ELF-1 (cell line): ENCODE measurements around the gene GPR146.
"Not testable (repeated sequence)": the region's sequence is repeated elsewhere in the genome, so short reads cannot be mapped to it uniquely, and the experiment has no call there.

Experiments
- DNase-seq: peaks from one replicate; pipeline ENCODE4 v3.0.0-alpha.2; 2016; ENCODE audit warnings: low read depth, low spot score

Gene GPR146

DNA sequence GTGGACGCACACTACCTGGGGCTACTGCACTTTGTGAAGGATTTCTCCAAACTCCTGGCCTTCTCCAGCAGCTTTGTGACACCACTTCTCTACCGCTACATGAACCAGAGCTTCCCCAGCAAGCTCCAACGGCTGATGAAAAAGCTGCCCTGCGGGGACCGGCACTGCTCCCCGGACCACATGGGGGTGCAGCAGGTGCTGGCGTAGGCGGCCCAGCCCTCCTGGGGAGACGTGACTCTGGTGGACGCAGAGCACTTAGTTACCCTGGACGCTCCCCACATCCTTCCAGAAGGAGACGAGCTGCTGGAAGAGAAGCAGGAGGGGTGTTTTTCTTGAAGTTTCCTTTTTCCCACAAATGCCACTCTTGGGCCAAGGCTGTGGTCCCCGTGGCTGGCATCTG is 14.0 kb downstream of the GPR146 start:
- no peak for DNase-seq

DNA sequence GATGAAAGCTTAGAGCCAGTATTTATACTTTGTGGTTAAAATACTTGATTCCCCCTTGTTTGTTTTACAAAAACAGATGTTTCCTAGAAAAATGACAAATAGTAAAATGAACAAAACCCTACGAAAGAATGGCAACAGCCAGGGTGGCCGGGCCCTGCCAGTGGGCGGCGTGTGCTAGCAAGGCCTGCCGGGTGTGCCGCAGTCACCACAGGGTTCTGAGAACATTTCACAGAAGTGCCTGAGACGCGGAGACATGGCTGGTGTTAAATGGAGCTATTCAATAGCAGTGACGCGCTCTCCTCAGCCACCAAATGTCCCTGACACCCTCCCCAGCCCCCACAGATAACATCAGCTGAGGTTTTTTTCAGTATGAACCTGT is 14.5 kb downstream of the GPR146 start:
- no peak for DNase-seq

DNA sequence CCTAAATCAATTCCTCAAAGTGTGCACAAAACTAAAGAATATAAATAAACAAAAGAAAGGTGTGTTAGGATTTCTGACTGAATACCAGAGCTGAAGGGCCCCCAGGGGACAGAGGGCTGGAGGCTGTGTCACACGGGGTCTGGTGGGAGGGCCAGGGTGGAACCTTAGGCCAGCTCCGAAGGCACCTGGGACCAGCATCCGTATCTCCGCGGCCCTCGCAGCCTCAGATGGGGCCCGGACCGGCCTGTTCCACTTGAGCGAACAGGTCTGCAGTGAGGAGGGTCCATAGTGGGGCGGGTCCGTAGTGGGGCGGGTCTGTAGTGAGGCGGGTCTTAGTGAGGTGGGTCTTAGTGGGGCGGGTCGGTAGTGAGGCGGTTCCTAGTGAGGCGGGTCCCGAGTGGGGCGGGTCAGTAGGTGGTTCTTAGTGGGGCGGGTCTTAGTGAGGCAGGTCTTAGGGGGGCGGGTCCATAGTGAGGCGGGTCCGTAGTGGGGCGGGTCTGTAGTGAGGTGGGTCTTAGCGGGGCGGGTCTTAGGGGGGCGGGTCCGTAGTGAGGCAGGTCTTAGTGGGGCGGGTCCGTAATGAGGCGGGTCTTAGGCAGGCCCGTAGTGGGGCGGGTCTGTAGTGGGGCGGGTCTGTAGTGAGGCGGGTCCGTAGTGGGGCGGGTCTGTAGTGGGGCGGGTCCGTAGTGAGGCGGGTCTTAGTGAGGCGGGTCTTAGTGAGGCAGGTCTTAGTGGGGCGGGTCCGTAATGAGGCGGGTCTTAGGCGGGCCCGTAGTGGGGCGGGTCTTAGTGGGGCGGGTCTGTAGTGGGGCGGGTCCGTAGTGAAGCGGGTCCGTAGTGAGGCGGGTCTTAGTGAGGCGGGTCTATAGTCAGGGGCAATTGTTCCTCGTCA is 15.1 kb downstream of the GPR146 start:
- DNase-seq = peak; percentile 89

DNA sequence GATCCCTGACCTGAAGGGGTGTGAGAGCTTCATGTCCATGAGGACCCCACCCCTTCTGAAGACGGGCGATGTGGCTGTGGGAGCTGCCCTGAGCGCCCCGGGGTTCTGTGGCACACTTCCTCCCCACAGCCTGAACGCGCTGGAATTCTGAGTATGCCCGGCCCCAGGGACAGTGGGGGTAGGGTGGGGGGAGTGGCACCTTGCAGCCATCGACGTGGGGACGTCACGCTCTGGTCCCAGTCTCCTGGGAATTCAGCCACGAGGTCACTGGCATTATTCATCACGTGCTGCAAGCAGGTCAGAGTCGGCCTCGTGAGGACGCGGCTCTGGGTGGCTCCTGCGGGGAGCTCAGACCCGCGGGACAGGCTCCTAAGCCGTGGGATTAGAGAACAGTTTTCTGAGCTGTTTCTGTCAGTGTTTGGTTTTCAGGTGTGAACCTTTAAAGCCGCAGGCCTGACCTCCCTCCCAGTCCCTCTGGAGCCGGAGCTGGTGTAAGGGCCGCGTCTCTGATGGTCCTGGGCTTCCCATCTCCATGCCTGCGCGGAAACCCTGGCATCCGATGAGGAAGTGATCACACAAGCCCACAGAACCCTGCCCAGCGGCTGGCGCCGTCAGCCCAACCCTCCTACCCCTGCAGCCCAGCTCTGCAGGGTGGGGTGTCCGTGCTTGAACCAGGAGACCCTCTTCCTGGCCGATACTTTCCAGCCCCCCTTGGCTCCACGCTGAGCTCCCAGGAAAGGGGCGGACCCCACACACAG is 16.1 kb downstream of the GPR146 start:
- peak; percentile 59 for DNase-seq

DNA sequence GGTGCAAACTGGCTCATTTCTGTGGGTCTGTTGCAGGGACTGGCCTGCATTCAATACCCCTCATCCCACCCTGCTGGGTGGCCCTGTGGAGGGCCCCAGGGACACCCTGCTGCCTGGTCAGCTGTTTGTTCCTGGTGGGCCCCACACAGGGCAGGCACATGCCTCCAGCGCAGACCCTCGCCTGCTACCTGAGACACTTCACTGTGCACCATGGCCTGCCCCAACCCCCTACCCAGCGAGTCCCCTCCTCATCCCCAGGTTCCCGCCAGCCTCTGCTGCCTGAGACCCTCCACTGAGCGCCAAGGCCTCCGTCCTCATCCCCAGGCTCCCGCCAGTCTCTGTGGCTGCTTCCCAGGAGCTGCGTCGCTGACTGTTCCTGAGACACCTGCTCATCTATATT is 16.8 kb downstream of the GPR146 start:
- no peak for DNase-seq

DNA sequence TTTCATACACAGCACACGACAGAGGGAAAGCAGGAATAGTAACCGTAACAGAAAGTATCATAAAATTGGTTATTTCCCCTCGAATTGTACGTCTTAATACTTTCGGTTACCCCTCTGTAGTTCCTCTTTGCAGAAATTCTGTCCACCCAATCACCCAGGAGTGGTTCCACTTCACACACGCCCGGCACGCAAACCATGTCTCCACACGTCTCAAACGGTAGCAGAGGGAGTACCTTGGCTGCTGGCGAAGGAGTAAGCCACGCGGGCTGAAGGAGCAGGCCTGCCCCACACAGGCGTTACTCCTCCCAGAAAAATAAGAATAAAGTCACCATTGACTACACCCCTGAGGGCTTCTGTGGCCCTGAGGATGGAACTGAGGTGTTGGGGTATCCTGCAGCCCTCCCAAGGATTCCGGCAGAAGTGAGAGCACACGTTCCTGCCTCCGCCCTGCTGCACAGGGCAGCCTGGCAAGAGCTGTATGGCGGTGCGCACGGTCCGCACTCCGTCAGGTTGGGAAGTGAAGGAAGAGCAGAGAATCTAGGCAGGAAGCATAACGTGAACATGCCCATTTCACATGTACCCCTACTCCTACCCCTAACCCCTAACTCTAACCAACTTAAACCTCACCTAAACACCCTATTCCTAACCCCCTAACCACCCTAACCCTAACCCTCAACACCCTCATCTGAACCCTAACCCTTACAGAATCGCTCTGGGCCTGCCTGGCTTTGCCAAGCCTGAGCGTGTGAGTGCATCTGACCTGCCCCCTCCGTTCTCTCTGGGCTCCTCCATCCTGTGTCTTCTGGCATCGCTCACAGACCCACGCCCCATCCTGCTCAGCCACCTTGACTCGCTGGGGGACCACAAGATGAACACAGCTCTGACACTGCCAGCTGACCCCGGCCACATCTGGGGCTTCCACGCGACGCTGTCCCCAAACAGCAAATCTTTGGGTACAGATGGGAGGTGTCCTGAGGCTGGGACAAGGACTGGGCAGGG is 18.2 kb downstream of the GPR146 start:
- DNase-seq = no peak

DNA sequence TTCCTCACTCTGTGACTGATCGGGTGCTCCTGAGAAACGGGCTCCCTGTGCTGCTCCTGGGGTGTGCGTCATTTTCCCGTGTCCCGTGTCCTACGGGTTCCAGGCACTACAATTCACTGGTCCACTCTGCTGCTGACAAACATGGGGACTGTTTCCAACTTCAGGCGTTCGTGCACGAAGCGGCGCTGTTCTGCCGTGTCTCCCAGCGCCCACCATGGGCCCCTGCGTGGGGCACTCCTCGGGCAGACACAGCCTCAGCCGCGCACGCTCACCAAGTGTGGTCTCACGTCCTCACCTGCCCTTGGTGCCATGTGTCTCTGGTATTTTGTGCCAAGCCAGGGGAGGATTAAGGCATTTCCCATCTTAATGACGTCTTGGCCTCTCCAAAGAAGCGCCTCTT is 19.0 kb downstream of the GPR146 start:
- no peak for DNase-seq

DNA sequence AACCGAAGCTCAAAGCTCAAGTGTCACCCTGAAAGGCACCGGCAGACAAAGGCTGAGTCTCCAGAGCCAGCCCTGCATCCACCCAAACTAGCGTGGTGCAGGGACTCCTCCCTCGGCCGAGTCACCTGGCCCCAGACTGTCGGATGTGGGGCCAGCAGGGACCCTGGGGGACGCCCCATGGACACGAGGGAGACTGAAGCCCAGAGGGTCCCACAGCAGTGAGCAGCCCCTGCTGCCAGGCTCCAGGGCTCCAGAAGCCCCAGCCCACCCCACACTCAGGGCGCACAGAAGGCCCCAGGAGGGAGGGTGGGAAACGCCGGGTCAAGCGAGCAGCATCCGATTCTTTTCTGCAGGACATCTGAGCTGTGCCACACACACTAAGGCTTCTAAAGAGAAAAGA is 20.2 kb downstream of the GPR146 start:
- DNase-seq = no peak

DNA sequence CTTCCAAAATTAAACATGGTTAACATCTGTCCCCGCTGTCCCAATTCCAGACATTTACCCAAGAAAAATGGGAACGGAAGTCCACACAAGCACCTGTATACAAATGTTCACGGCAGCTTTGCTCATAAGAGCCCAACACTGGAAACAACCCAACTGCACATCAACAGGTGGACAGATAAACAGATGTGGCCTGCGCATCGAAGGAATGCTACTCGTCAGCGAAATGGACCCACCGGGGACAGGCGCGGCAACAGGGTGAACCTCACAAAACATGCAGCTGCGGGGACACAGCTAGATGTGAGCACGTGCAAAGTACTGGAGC is 20.9 kb downstream of the GPR146 start:
- no peak for DNase-seq

DNA sequence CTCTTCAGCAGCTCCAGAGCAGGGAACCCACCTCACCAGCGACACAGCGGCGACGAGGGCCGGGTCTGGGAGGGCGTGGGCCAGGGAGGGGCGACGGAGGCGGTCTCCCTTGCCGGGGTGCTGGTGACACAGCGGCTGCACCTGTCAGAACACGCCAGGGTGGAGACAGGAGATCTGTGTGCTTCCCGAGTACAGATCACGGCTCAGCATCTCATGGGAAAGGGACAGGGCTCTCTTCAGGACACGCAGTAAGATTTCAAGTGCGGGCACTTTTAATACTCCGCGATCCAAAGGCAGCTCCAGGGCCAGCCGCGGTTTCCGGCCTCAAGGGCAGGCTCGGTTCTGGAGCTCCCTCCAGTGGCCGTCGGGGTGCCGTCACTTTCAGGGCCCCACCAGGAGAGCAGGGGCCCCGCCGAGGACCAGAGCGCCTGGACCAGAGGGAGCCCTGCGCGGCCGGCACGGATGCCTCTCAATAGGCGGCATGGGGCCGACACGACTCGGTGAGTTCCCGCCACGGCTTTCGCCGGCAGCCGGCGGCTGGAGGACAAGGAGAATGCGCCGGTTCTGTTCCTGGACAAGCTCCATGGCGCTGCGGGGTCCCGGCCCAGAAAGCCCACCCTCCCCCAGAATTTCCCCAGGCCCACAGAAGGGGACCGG is 21.4 kb downstream of the GPR146 start:
- peak; percentile 90 for DNase-seq

DNA sequence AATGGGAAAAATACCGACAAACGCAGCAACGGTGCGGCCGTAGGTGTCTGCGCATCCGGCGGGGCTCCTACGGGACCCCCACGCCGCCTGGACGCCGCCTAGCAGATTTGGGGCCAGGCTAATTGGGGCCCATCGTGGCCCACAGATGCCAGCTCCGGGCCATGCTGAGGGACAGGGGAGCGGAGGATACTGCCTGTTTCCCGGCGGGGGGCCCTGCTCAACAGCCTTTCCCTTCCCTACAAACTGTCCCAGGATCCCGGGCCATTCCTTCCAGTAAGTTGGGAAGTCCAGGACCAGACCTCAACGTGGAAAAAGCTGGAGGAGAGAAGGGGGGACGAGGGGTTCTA is 21.9 kb downstream of the GPR146 start:
- no peak for DNase-seq

DNA sequence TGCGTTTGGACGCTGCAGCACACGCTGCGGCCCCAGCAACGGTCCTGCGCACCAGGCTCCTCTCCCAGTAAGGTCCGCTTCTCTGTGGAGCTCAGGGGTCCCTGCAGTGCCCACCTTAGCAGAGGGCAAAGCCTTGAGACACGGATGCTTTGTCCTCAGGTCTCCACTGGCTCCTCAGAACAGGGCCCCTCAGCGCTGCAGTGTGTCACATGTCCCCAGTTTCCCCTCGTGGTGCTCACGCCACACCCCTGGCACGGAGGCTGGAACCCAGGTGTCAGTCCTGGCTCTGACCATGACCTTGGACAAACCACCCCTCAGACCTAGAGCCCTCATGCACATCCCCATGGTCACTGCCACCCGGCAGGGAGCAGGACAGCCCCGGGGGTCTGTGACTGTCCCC is 23.7 kb downstream of the GPR146 start:
- no peak for DNase-seq

DNA sequence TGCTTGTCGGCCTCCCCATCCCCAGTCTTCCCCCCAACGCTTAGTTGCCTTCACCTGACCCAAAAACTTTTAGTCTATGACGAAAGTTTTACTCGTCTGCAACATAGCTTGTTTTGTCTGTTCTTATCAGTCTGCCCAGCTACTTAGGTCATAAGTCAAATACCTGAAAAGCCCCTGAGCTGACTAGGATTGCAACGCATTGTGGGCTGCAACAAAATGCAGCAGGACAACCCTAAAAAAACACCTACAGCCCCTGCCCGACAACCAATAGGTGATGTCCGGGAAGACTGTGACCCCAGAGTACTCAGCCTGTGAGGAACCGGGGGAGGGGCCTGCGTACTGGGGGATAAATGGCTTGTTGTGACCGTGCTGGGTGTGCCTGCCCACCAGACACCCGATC is 24.3 kb downstream of the GPR146 start:
- no peak for DNase-seq

DNA sequence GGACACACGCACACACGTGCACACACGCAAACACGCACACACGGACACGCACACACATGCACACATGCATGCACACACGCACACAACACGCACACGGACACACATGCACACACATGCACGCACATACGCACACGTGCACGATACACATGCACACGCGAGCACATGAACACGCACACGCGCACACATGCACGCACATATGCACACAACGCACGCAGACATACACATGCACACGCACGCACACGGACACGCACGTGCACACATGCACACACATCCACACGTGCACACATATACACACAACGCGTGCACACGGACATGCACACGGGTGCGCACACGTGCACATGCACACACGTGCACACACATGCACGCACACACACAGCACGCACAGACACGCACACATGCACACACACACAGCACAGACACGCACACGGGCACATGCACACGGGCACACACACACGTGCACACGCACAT is 26.2 kb downstream of the GPR146 start:
- DNase-seq = no peak

DNA sequence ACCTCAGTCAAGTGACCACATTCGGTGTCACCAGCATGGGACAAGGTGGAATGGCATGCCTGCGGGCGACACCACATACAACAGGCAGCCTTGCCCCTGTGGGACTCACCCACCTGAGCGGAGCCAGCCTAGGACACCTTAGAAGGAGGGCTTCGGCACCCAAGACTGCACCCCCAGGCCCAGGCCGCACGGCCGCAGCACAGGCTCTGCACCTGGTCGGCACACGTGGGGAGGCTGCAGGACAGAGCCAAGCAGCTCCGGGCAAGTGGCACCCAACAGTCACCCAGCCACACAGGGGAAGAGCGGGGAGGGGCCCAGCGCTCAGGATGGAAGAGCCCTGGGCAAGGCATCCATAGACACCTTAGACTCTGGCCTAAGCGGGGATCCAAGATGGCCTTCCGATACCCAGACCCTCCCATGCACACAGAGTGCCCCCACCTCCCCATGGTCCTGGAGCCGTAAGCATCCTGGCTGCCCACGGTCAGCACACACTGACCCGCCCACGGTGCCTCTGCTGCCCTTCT is 27.4 kb downstream of the GPR146 start:
- no peak for DNase-seq

DNA sequence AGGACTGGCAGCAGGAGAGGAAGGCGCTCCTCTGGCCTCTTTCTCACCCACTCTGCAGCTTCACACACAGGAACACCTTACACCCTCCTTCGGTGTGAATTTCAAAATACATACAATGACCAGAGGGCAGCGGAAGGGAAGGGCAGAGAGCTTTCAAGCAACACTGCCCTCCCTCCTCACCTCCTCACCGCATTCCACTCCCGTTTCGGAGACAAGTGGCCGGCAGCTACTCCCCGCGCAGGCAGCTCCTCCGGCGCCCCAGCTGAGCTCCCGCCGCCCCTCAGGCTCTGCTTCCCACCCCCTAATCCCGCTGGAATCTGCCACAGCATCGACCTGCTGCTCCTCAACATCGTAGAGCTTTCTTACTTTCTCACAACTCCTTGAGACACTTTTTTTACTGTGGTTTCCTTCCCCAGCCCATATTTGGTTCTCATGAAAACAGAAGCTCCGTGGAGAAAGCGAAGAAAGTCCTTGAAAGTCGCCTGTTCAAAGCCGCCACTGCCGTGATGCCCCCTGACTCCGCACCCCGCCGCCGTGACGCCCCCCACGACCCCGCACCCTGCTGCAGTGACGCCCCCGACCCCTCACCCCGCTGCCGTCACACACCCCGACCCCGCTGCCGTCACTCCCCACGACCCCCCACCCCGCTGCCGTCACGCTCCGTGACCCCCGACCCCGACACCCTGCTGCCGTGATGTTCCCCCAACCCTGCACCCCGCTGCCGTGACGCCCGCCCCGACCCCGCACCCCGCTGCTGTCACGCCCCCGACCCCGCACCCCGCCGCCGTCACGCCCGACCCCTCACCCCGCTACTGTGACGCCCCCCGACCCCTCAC is 29.0 kb downstream of the GPR146 start:
- peak; percentile 54 for DNase-seq

DNA sequence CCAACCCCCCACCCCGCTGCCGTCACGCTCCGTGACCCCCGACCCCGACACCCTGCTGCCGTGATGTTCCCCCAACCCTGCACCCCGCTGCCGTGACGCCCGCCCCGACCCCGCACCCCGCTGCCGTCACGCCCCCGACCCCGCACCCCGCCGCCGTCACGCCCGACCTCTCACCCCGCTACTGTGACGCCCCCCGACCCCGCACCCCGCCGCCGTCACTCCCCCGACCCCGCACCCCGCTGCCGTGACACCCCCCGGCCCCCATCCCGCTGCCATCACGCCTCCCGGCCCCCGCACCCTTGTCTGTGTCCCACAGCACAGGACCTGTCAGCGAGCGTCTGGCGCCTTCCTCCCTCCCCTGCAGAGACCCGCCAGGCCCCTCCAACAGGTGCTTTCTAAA is 29.7 kb downstream of the GPR146 start:
- DNase-seq = not testable (repeated sequence)

DNA sequence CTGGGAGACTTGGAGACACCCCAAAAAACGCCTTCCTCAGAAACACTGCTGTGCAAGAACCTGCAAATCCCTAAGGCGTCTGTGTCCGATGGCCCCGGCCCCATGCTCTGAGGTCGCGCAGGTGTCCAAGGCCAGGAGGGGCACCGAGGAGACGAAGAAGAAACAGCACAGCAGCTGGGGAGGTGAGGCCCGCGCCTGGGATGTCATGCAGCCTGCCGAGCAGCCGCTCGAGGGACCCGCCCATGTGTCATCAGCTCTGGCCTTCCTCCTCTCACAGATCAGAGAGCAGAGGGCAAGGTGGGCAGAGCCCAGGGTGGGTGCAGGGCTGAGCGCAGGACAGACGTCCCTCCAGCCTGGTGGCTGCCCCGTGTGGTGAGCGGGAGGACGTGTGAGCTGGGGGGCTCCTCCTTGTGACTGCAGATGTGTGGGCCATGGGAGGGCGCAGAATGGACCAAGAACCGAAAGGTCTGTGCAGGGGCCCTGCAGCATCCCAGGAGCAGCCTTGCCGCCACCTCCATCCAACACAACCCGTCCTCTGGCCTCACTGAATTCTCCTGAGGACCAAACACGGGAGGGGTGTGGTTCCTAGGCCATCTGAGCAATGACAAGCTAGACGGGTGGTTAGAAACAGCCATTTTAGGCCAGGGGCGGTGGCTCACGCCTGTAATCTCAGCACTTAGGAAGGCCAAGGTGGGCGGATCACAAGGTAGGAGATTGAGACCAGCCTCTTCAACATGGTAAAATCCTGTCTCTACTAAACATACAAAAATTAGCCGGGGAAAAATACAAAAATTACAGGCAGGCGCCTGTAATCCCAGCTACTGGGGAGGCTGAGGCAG is 30.5 kb downstream of the GPR146 start:
- no peak for DNase-seq
